Activated T-helper 1 cell treated with anti-CD3 and anti-CD28 coated beads, Interleukin-2, amount 50 U/mL, for 16 hours (primary cell): ENCODE results near the gene DNLZ.

ENCODE experiments used
- DNase-seq, 2 donors: peaks; one replicate each; pipeline ENCODE4 v3.0.0-alpha.2; 2020; ENCODE audit warnings: low read depth in 1 of 2, low spot score in 1 of 2

DNLZ gene

GRCh38 chr9:136333486-136333885 lies 30.1 kb downstream of the DNLZ start:
- DNase-seq, result no peak

GRCh38 chr9:136333045-136333444 lies 30.5 kb downstream of the DNLZ start:
- DNase-seq, result no peak

DNA sequence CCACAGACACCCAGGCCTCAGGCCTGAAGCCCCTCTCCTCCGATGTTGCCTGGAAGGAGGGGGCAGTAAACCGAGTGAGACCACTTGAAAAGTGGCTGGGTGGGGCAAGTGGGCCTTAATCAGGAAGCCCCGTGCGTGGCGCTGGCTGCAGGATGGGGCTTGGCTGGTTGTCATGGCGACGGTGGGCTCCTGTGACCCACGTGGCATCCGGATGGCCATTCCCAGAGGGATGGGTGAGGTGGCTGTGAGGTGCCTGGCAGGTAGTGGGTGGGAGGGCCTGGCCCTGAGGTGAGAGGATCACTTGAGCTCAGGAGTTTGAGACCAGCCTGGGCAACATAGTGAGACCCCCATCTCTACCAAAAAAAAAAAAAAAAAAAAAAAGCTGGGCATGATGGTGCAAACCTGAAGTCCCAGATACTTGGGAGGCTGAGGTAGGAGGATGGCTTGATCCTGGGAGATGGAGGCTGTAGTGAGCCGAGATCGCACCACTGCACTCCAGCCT lies 31.0 kb downstream of the DNLZ start:
- no peak for DNase-seq

- DNase-seq, result no peak
These were observed 31.7 kb downstream of the DNLZ start for GRCh38 chr9:136331556-136332481.

- no peak for DNase-seq
These were observed 32.5 kb downstream of the DNLZ start for GRCh38 chr9:136331030-136331429.

GRCh38 chr9:136330406-136330990 lies 33.0 kb downstream of the DNLZ start:
- DNase-seq, result no peak

- DNase-seq, result no peak
These were observed 33.7 kb downstream of the DNLZ start for GRCh38 chr9:136329636-136330405.

- DNase-seq, result no peak
These were observed 34.3 kb downstream of the DNLZ start for GRCh38 chr9:136329211-136329627.

DNA sequence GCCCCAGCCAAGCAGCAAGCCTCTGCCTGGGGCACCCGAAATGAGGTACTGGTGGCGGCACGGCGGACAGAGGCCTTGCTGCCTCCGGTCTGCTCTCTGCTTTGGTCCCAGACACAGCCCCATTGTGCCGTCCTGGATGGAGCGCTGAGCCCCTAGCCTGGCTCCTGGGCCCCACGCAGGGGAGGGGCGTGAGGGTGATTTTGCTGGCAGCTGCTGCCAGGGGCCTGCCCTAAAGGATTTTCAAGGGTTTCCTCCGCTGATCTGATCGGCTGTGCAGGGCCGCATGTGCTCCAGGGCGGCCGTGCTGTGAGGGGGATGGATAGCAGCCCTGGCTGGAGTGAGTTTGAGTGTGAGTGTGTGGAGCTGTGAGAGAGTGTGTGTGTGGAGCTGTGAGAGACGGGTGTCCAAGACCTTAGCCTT lies 34.9 kb downstream of the DNLZ start:
- no peak for DNase-seq

GRCh38 chr9:136328011-136328621 lies 35.4 kb downstream of the DNLZ start:
- DNase-seq, result no peak

GRCh38 chr9:136327304-136327974 lies 36.1 kb downstream of the DNLZ start, which contains the start of gene GPSM1:
Gene GPSM1 (plus strand): TSS chr9:136327539. CDS start chr9:136327696, 157 bp downstream.
- DNase-seq, result peak in 1 of 2 donors; percentile 15

DNA sequence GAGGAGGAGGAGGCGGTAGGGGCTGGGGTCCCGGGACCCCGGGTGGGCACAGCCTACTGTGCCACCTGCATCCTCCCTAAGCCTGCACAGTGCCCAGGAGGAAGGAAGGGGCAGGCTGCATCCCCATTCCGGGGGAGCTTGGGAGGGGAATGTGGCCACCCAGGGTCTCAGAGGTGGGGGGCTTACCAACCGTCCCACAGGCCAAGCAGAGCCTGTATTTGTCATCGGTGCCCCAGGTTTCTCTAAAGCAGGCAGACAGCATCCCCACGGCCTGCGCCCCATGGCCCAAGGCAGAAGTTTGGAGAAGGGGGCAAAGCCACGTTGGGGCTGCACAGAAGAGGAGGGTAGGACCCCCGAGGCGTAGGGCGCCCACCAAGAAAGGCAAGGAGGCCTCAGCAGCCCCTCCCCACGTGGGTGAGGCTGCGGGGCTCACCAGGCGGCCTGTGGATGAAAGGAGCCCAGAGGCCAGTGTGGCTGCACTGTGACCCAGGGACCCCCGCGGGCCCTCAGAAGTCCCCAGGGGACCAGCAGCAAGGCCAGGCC lies 36.7 kb downstream of the DNLZ start:
- DNase-seq, result no peak

DNA sequence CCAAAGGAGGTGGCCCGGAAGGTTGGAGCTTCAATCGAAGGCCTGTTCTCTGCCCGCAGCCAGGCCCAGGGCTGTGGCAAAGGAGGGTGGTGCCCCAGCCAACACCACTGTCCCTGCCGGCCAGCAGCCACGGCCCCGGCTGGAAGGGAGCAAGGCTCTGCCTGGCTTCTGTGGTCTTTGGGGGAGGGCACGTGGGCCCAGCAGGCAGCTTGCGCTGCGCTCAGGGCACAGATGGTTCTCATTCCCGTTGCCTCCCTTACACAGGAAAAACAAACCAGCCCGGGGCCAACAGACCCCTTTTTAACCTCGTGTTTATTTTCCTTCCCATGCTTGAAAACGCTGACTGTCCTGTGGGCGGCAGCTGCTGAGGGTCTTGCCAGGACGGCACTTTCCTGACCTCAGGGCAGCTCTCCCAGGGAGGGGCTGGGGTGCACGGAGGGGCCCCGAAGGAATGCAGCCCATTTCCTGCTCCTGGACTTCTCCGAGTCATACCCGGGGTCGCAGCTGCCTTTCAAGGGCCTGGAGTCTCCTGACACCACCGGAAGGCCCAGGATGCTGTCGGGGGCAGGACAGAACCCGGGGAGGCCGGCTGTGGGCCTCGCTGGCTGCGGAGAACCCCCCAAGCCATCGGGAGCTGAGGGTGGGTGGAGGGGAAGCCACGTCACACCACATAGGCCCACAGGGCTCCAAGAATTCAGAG lies 37.3 kb downstream of the DNLZ start:
- DNase-seq, result no peak

DNA sequence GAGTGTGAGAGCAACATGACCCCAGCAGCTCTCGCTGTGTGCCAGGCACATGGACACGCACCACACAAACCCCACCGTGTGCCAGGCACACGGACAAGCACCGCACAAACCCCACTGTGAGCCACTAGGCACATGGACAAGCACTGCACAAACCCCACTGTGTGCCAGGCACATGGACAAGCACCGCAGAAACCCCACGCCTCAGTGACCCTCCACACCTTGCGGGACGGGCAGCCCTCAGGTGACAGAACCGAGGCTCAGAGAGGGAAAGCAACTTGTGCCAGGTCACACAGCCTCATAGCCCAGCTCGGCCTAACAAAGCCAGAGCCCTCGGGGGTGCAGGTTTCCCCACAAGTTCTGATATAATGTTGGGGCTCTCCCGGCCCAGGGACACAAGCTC lies 38.2 kb downstream of the DNLZ start:
- DNase-seq, result no peak

GRCh38 chr9:136324501-136325300 lies 38.8 kb downstream of the DNLZ start:
- DNase-seq, result no peak

DNA sequence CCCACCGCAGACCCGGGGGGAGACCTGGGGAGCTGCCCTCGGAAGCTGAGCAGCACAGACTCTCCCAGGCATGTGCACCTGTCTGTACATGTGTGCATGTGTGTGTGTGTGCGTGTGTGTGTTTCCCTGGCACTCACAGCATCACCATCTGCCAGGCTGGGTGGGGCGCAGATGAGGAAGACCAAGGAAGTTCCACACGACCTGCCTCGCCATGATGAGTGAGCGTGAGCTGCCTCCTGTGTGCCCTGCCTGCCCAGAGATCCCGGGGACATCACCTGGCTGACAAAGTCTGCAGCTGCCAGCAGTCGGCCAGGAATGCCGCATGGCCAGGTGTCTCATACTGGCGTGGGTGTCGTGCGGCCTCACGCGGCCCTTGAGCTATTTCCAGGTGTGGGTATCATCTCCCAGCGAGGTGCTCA lies 40.2 kb downstream of the DNLZ start:
- DNase-seq, result no peak

DNA sequence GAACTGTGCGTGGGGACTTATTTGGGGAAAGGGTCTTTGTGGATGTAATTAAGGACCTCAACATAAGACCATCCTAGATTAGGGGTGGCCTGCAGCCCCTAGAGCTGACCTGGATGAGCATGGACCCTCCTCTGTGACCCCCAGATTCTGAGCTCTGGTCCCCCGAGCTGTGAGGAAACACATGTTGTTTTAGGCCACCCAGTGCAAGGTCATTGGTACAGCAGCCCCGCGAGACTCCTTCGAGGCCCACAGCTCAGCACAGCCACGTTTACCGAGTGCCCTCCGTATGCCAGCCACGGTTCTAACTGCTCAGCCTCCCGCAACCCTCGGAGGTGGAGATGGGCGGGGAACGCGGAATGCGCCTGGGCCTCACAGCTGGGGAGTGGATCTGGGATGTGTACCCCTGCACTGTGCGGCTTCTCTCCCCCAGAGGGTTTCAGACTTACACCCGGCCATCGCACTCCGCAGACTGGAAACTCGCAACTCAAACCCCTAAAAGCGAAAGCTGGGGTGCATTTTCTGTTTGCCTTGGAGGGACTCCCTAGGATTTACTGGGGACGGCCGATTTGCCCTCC lies 40.7 kb downstream of the DNLZ start:
- no peak for DNase-seq

- no peak for DNase-seq
These were observed 42.0 kb downstream of the DNLZ start for GRCh38 chr9:136321561-136321960.
